H1 (cell line): ENCODE results near the gene CACNB2. TPM values are rescaled to one million over a fixed set of nuclear protein-coding genes. Genes with fewer than 3 reads are reported as not detected.

Experiments
- CTCF ChIA-PET: fragments of 300-600 bp; sonication (Branson Sonifier 250); formaldehyde crosslinking; loops from one replicate; lab custom pipeline; 2021; ENCODE audit not compliant: partially characterized antibody; lab: Charles Lee
- POLR2A ChIA-PET: fragments of 300-600 bp; sonication (Branson Sonifier 250); formaldehyde crosslinking; loops from one replicate; lab custom pipeline; 2021; ENCODE audit warnings: inconsistent platforms; ENCODE audit not compliant: partially characterized antibody; lab: Charles Lee
- DNase-seq, 2 experiments: peaks; one replicate each; pipeline versions ENCODE4 v3.0.0 to v3.0.0-alpha.2; 2010 to 2022; ENCODE audit warnings: low spot score in 2 of 2, low read depth in 1 of 2, mixed read lengths in 1 of 2
- FAIRE-seq: peaks from 2 replicates; lab custom pipeline; 2011; peaks lifted over from hg19 to GRCh38; lab: Jason Lieb, UNC
- H2AFZ ChIP-seq: 2 replicates; pipeline ENCODE4 v1.8.1; 2012; ENCODE audit warnings: low read length, inconsistent platforms
- H2AK5ac ChIP-seq: 2 replicates; pipeline ENCODE4 v1.6.1; 2013; ENCODE audit warnings: low read depth, low read length
- H2BK120ac ChIP-seq: replicated peaks from 2 replicates; pipeline ENCODE3; 2013; ENCODE audit warnings: low read depth, low read length, inconsistent platforms
- H2BK12ac ChIP-seq: 2 replicates; pipeline ENCODE4 v1.6.1; 2013; ENCODE audit warnings: low read depth, low read length
- H2BK15ac ChIP-seq: 2 replicates; pipeline ENCODE4 v1.6.1; 2013; ENCODE audit warnings: low read length
- H2BK20ac ChIP-seq: 2 replicates; pipeline ENCODE4 v1.6.1; 2013; ENCODE audit warnings: low read length
- H2BK5ac ChIP-seq: 2 replicates; pipeline ENCODE4 v1.6.1; 2013; ENCODE audit warnings: low read depth, low read length
- H3K14ac ChIP-seq: 2 replicates; pipeline ENCODE4 v1.6.1; 2013; ENCODE audit warnings: inconsistent platforms; ENCODE audit not compliant: insufficient read length
- H3K18ac ChIP-seq: 2 replicates; pipeline ENCODE4 v1.6.1; 2013; ENCODE audit warnings: low read length; ENCODE audit errors: extremely low read depth
- H3K23ac ChIP-seq: 2 replicates; pipeline ENCODE4 v1.6.1; 2013; ENCODE audit warnings: inconsistent platforms; ENCODE audit not compliant: insufficient read length
- H3K23me2 ChIP-seq: 2 replicates; pipeline ENCODE4 v1.6.1; 2013; ENCODE audit warnings: low read depth, low read length
- H3K27ac ChIP-seq: 2 replicates; pipeline ENCODE4 v1.6.1; 2011; ENCODE audit warnings: low read depth, low read length, inconsistent platforms
- H3K27me3 ChIP-seq, 4 experiments: replicated peaks in 1 of 4; 1 replicate in 1 of 4; 2 replicates in 3 of 4; pipeline versions ENCODE4 v1.6.1 to v1.8.1; 2011 to 2013; ENCODE audit warnings: low read length in 3 of 4, mild to moderate bottlenecking in 3 of 4, inconsistent platforms in 2 of 4, mixed read lengths in 2 of 4, moderate library complexity in 1 of 4; ENCODE audit not compliant: control insufficient read depth in 3 of 4, insufficient read depth in 3 of 4; ENCODE audit errors: extremely low read depth in 1 of 4
- H3K36me3 ChIP-seq, 4 experiments: 2 replicates each; pipeline versions ENCODE4 v1.6.1 to v1.8.1; 2011 to 2013; ENCODE audit warnings: mild to moderate bottlenecking in 4 of 4, low read length in 3 of 4, moderate library complexity in 2 of 4, control low read depth in 1 of 4, inconsistent platforms in 1 of 4; ENCODE audit not compliant: insufficient read depth in 4 of 4, control insufficient read depth in 2 of 4
- H3K4ac ChIP-seq: replicated peaks from 2 replicates; pipeline ENCODE3; 2013; ENCODE audit warnings: low read length, low read depth, mixed read lengths, inconsistent platforms; ENCODE audit not compliant: insufficient read length
- H3K4me1 ChIP-seq, 4 experiments: replicated peaks in 1 of 4; 1 replicate in 1 of 4; 2 replicates in 3 of 4; pipeline versions ENCODE4 v1.6.1 to v1.8.1; 2011 to 2013; ENCODE audit warnings: low read length in 3 of 4, inconsistent platforms in 2 of 4, mixed read lengths in 1 of 4; ENCODE audit not compliant: insufficient read depth in 4 of 4, control insufficient read depth in 3 of 4
- H3K4me2 ChIP-seq, 2 experiments: 2 replicates each; pipeline versions ENCODE4 v1.6.1 to v1.8.1; 2011 to 2013; ENCODE audit warnings: low read depth in 2 of 2, low read length in 2 of 2, control low read depth in 1 of 2, inconsistent platforms in 1 of 2, mild to moderate bottlenecking in 1 of 2; ENCODE audit not compliant: insufficient read depth in 1 of 2
- H3K4me3 ChIP-seq, 4 experiments: fragments of 200-600, 300-600 bp in 1 of 4; sonication (generic), shearing (Covaris generic), sonication (Bioruptor Twin) in 1 of 4; 2 replicates each; pipeline versions ENCODE4 v1.5.1 to v1.8.1; 2011 to 2016; ENCODE audit warnings: low read length in 4 of 4, low read depth in 3 of 4, control low read depth in 2 of 4, inconsistent platforms in 2 of 4, mild to moderate bottlenecking in 2 of 4, mixed read lengths in 1 of 4, moderate library complexity in 1 of 4; ENCODE audit not compliant: insufficient read depth in 2 of 4; ENCODE audit errors: extremely low read depth in 1 of 4
- H3K56ac ChIP-seq: replicated peaks from 2 replicates; pipeline ENCODE3; 2013; ENCODE audit warnings: low read depth, mild to moderate bottlenecking, mixed read lengths, low read length, inconsistent platforms; ENCODE audit not compliant: insufficient read length
- H3K79me1 ChIP-seq: 2 replicates; pipeline ENCODE4 v1.6.1; 2013; ENCODE audit warnings: low read depth, low read length, control low read depth
- H3K79me2 ChIP-seq, 2 experiments: 2 replicates each; pipeline versions ENCODE4 v1.6.1 to v1.8.1; 2012 to 2013; ENCODE audit warnings: low read length in 2 of 2, mild to moderate bottlenecking in 2 of 2, inconsistent platforms in 1 of 2; ENCODE audit not compliant: insufficient read depth in 2 of 2, control insufficient read depth in 1 of 2
- H3K9ac ChIP-seq, 4 experiments: replicated peaks in 1 of 4; 1 replicate in 1 of 4; 2 replicates in 3 of 4; pipeline versions ENCODE4 v1.6.1 to v1.8.1; 2011 to 2013; ENCODE audit warnings: low read depth in 3 of 4, low read length in 3 of 4, control low read depth in 2 of 4, mild to moderate bottlenecking in 2 of 4, moderate library complexity in 2 of 4, inconsistent platforms in 1 of 4; ENCODE audit errors: extremely low read depth in 1 of 4
- H3K9me3 ChIP-seq, 2 experiments: 2 replicates each; pipeline versions ENCODE4 v1.6.1 to v1.8.1; 2012 to 2013; ENCODE audit warnings: mild to moderate bottlenecking in 2 of 2, moderate library complexity in 2 of 2, control low read depth in 1 of 2, inconsistent platforms in 1 of 2, low read depth in 1 of 2, low read length in 1 of 2, mixed read lengths in 1 of 2; ENCODE audit not compliant: insufficient read depth in 2 of 2
- H4K20me1 ChIP-seq, 2 experiments: replicated peaks in 1 of 2; 2 replicates each; pipeline versions ENCODE3 to v1.8.1; 2011 to 2013; ENCODE audit warnings: inconsistent platforms in 2 of 2, low read length in 2 of 2, mild to moderate bottlenecking in 1 of 2; ENCODE audit not compliant: insufficient read depth in 2 of 2, control insufficient read depth in 1 of 2
- H4K5ac ChIP-seq: 2 replicates; pipeline ENCODE4 v1.6.1; 2013; ENCODE audit warnings: low read length, low read depth, mixed read lengths, inconsistent platforms; ENCODE audit not compliant: insufficient read length
- H4K8ac ChIP-seq: 2 replicates; pipeline ENCODE4 v1.8.0; 2013; ENCODE audit warnings: mild to moderate bottlenecking, moderate library complexity, low read length, inconsistent platforms; ENCODE audit not compliant: insufficient read depth; ENCODE audit errors: extremely low read depth
- H4K91ac ChIP-seq: replicated peaks from 2 replicates; pipeline ENCODE3; 2013; ENCODE audit warnings: low read length, mixed read lengths, inconsistent platforms; ENCODE audit not compliant: insufficient read length
- CBX5 ChIP-seq: fragments of 300-800, 300-1000 bp; sonication (generic); IDR thresholded peaks from 2 replicates; pipeline ENCODE4 v1.7.1; 2016; ENCODE audit warnings: antibody characterized with exemption, low read length, low read depth
- CEBPB ChIP-seq: IDR thresholded peaks from 2 replicates; pipeline ENCODE4 v1.6.1; 2012; ENCODE audit warnings: low read depth, low read length
- FOSL1 ChIP-seq: IDR thresholded peaks from 2 replicates; pipeline ENCODE4 v1.6.1; 2011; ENCODE audit warnings: mild to moderate bottlenecking, low read depth, low read length, moderate library complexity; ENCODE audit not compliant: insufficient read depth
- JUN ChIP-seq: IDR thresholded peaks from 2 replicates; pipeline ENCODE4 v1.6.1; 2011; ENCODE audit warnings: low read depth, mild to moderate bottlenecking, improper control_type of control experiment, low read length
- MAFK ChIP-seq: IDR thresholded peaks from 2 replicates; pipeline ENCODE4 v1.6.1; 2012; ENCODE audit warnings: low read depth, mild to moderate bottlenecking, improper control_type of control experiment, low read length
- SIRT6 ChIP-seq: IDR thresholded peaks from one replicate; pipeline ENCODE4 v1.7.1; 2012; ENCODE audit warnings: low read length, inconsistent platforms
- SIX5 ChIP-seq: IDR thresholded peaks from 2 replicates; pipeline ENCODE4 v1.6.1; 2011; ENCODE audit warnings: mild to moderate bottlenecking, low read depth, low read length
- TEAD4 ChIP-seq: IDR thresholded peaks from 2 replicates; pipeline ENCODE4 v1.6.1; 2012; ENCODE audit warnings: low read depth, low read length, inconsistent platforms, mixed read lengths
- WGBS, 2 experiments: shearing (Covaris generic) in 1 of 2; methylation state at CpG; one replicate each; pipeline versions ENCODE4 v1.1.6 to v1.1.7; 2013 to 2015; ENCODE audit warnings: low lambda C conversion rate in 2 of 2, mixed read lengths in 2 of 2, inconsistent platforms in 1 of 2, low coverage in 1 of 2, missing lambda C conversion rate in 1 of 2; ENCODE audit not compliant: insufficient replicate concordance in 2 of 2, insufficient coverage in 1 of 2, insufficient read length in 1 of 2; ENCODE audit errors: extremely low coverage in 1 of 2, missing lambda C conversion rate in 1 of 2; 5-methylcytosine and 5-hydroxymethylcytosine counted together
- polyA plus RNA-seq, 7 experiments: library from polyadenylated mRNA; depleted of rRNA in 3 of 7; stranded (reverse) in 5 of 7; unstranded in 2 of 7; fragments of >200 nt in 5 of 7; fragments of 200-250 nt in 2 of 7; gene quantifications; 1 replicate in 5 of 7; 2 replicates in 1 of 7; 4 replicates in 1 of 7; pipeline versions ENCODE4 v1.2.1 to v1.2.3, GENCODE V29; 2011 to 2013; ENCODE audit warnings: missing spikeins in 2 of 7, mixed read lengths in 2 of 7
- total RNA-seq: library from RNA; stranded (reverse); fragmentation: NEBNext Ultra II Directional; extraction: Animal tissue kit (Norgen Biotek cat#: 25700); gene quantifications from 2 replicates; pipeline ENCODE4 v1.2.1, GENCODE V29; 2021
- TF ChIP-seq, protein P1 (sequence below), 3 experiments: IDR thresholded peaks; 1 replicate in 2 of 3; 2 replicates in 1 of 3; pipeline versions ENCODE4 v1.5.1 to v1.6.1; 2011; ENCODE audit warnings: low read length in 3 of 3, mild to moderate bottlenecking in 3 of 3, inconsistent platforms in 2 of 3, low read depth in 1 of 3, moderate library complexity in 1 of 3; ENCODE audit not compliant: insufficient read depth in 1 of 3; ENCODE audit errors: control extremely low read depth in 1 of 3
- TF ChIP-seq, protein P2 (sequence below): IDR thresholded peaks from 2 replicates; pipeline ENCODE4 v1.6.1; 2011; ENCODE audit warnings: low read depth, mild to moderate bottlenecking, low read length; ENCODE audit not compliant: insufficient read depth
- TF ChIP-seq, protein P3 (sequence below): IDR thresholded peaks from 2 replicates; pipeline ENCODE4 v1.6.1; 2012; ENCODE audit warnings: inconsistent platforms

CACNB2 gene
- total and polyA plus RNA-seq, 2 of the 8 experiments (the other 6 are each of a cell fraction or from before 2014, with no cell fraction given): 2.4 to 3.2 TPM

DNA sequence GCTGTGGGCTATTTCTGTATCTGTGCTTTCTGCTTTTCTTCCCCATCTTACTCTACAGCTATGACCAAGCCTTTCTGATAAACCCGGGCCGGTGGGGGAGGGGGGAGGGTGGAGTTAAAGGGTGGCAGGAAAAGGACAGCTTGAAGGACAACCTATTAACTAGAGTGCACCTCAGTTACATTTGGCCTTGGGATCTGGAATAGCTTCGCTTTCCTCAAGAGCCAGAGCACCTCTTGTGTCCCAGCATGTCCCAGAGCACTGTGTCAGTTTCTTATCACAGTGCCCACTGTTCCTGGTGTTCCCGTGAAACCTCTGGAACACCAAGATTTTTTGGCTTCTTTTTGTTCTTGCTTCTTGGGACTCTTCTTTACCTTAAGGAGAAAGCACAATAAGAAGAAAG, 350.5 kb downstream of the CACNB2 start:
- Histone ChIP-seq H3K14ac (no peak overlapping the region), H2BK5ac (no peak overlapping the region), H4K20me1 (no peaks in the 10 kb centered on the region), H4K5ac (no peak overlapping the region), H2BK12ac (no peak overlapping the region), H3K4me2 (no peak overlapping the region), H3K79me2 (no peaks in the 10 kb centered on the region), H3K18ac (no peak overlapping the region), H4K91ac (no peak overlapping the region), H3K9ac (no peak overlapping the region), H3K23me2 (no peaks in the 10 kb centered on the region), H3K27ac (no peak overlapping the region), H4K8ac (no peak overlapping the region), H3K4ac (no peak overlapping the region), H2AFZ (no peak overlapping the region), H3K23ac (no peak overlapping the region), H3K4me1 (no peaks in the 10 kb centered on the region), H2AK5ac (no peak overlapping the region), H3K4me3 (no peak overlapping the region), H3K27me3 (no peaks in the 10 kb centered on the region), H2BK20ac (no peak overlapping the region), H3K56ac (no peak overlapping the region), H3K9me3 (no peaks in the 10 kb centered on the region), H3K79me1 (no peaks in the 10 kb centered on the region), H3K36me3 (no peaks in the 10 kb centered on the region; a peak in 2 of 8 replicates), H2BK120ac (no peak overlapping the region), H2BK15ac (no peak overlapping the region)
- no peak for FAIRE-seq
- CTCF ChIA-PET: interaction anchor here (0.6 kb wide), 1 partner anchor 12 kb away, joined by 3 read pairs; no protein-coding TSS in a partner anchor
- 94% methylated on average over 4 of the region's 4 CpGs; no CpG with 5 or more reads in 1 of the 2 experiments for WGBS, 2 experiments
- POLR2A ChIA-PET: no interaction called here
- DNase-seq: no peak
- TF ChIP-seq, protein P1, sequence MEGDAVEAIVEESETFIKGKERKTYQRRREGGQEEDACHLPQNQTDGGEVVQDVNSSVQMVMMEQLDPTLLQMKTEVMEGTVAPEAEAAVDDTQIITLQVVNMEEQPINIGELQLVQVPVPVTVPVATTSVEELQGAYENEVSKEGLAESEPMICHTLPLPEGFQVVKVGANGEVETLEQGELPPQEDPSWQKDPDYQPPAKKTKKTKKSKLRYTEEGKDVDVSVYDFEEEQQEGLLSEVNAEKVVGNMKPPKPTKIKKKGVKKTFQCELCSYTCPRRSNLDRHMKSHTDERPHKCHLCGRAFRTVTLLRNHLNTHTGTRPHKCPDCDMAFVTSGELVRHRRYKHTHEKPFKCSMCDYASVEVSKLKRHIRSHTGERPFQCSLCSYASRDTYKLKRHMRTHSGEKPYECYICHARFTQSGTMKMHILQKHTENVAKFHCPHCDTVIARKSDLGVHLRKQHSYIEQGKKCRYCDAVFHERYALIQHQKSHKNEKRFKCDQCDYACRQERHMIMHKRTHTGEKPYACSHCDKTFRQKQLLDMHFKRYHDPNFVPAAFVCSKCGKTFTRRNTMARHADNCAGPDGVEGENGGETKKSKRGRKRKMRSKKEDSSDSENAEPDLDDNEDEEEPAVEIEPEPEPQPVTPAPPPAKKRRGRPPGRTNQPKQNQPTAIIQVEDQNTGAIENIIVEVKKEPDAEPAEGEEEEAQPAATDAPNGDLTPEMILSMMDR (IDR thresholded peaks at IDR 0.05; ENCODE audit: control extremely low read depth in 1 of 3, insufficient read depth in 1 of 3, low read depth in 1 of 3, low read length in 3 of 3): no peak
- TF ChIP-seq JUN: no peak
- no peak for TF ChIP-seq CBX5
- no peak for TF ChIP-seq MAFK
- no peak for TF ChIP-seq TEAD4
- TF ChIP-seq CEBPB: no peak
- no peak for TF ChIP-seq SIX5
- no peak for TF ChIP-seq SIRT6
- TF ChIP-seq FOSL1: no peak
- TF ChIP-seq, protein P2, sequence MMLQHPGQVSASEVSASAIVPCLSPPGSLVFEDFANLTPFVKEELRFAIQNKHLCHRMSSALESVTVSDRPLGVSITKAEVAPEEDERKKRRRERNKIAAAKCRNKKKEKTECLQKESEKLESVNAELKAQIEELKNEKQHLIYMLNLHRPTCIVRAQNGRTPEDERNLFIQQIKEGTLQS: no peak
- TF ChIP-seq, protein P3, sequence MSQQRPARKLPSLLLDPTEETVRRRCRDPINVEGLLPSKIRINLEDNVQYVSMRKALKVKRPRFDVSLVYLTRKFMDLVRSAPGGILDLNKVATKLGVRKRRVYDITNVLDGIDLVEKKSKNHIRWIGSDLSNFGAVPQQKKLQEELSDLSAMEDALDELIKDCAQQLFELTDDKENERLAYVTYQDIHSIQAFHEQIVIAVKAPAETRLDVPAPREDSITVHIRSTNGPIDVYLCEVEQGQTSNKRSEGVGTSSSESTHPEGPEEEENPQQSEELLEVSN: no peak
